GM19324 (cell line): ENCODE results near the gene ATP1A4.

Source experiments
- ATAC-seq: cut with Tn5 transposase; IDR thresholded peaks from one replicate; pipeline ENCODE4 v1.9.1; 2021; ENCODE audit warnings: mild to moderate bottlenecking, moderate library complexity; ENCODE audit not compliant: unreplicated experiment, low FRiP score

Gene ATP1A4

GRCh38 chr1:160139840-160140239 lies 11.6 kb upstream of the ATP1A4 start:
- no peak for ATAC-seq

GRCh38 chr1:160143695-160144094 lies 7.7 kb upstream of the ATP1A4 start:
- no peak for ATAC-seq

- ATAC-seq, result no peak
Observed at GRCh38 chr1:160144921-160145320, 6.5 kb upstream of the ATP1A4 start.

GRCh38 chr1:160146107-160146506 lies 5.3 kb upstream of the ATP1A4 start:
- no peak for ATAC-seq

GRCh38 chr1:160148121-160148520 lies 3.3 kb upstream of the ATP1A4 start:
- no peak for ATAC-seq

- no peak for ATAC-seq
Observed at GRCh38 chr1:160149233-160149632, 2.2 kb upstream of the ATP1A4 start.

GRCh38 chr1:160149716-160150115 lies 1.7 kb upstream of the ATP1A4 start:
- ATAC-seq, result no peak

GRCh38 chr1:160154790-160155189 lies 3.4 kb downstream of the ATP1A4 start:
- ATAC-seq, result no peak

- ATAC-seq, result no peak
Observed at GRCh38 chr1:160156361-160156760, 5.0 kb downstream of the ATP1A4 start.

- ATAC-seq, result no peak
Observed at GRCh38 chr1:160157174-160157573, 5.8 kb downstream of the ATP1A4 start.

GRCh38 chr1:160158031-160158430 lies 6.6 kb downstream of the ATP1A4 start:
- ATAC-seq, result no peak

- no peak for ATAC-seq
Observed at GRCh38 chr1:160158534-160158933, 7.1 kb downstream of the ATP1A4 start.

GRCh38 chr1:160159846-160160245 lies 8.4 kb downstream of the ATP1A4 start:
- no peak for ATAC-seq

GRCh38 chr1:160161965-160162705 lies 10.7 kb downstream of the ATP1A4 start:
- no peak for ATAC-seq

- ATAC-seq, result no peak
Observed at GRCh38 chr1:160162931-160163330, 11.5 kb downstream of the ATP1A4 start.

GRCh38 chr1:160163615-160164014 lies 12.2 kb downstream of the ATP1A4 start:
- ATAC-seq, result no peak

- ATAC-seq, result no peak
Observed at GRCh38 chr1:160164121-160164520, 12.7 kb downstream of the ATP1A4 start.

GRCh38 chr1:160166166-160166868 lies 14.9 kb downstream of the ATP1A4 start:
- no peak for ATAC-seq

- no peak for ATAC-seq
Observed at GRCh38 chr1:160167056-160167455, 15.7 kb downstream of the ATP1A4 start.

GRCh38 chr1:160167580-160167979 lies 16.2 kb downstream of the ATP1A4 start:
- no peak for ATAC-seq

- ATAC-seq, result no peak
Observed at GRCh38 chr1:160168016-160168415, 16.6 kb downstream of the ATP1A4 start.
